ENCODE data around the gene SPATA16.
"Not testable (repeated sequence)": the region's sequence is repeated elsewhere in the genome, so short reads cannot be mapped to it uniquely, and the experiment has no call there.

The SPATA16 gene, protein sequence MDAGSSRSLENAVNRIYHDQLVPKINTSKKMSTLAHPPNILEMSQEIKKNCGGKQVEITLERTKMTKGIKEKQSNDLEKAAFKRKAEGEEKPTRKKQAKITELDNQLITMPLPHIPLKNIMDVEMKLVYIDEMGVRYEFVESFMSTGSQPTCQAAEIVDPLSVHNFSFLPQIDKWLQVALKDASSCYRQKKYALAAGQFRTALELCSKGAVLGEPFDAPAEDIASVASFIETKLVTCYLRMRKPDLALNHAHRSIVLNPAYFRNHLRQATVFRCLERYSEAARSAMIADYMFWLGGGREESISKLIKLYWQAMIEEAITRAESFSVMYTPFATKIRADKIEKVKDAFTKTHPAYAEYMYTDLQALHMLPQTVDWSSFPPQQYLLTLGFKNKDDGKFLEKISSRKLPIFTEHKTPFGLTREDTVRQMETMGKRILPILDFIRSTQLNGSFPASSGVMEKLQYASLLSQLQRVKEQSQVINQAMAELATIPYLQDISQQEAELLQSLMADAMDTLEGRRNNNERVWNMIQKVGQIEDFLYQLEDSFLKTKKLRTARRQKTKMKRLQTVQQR

DNA sequence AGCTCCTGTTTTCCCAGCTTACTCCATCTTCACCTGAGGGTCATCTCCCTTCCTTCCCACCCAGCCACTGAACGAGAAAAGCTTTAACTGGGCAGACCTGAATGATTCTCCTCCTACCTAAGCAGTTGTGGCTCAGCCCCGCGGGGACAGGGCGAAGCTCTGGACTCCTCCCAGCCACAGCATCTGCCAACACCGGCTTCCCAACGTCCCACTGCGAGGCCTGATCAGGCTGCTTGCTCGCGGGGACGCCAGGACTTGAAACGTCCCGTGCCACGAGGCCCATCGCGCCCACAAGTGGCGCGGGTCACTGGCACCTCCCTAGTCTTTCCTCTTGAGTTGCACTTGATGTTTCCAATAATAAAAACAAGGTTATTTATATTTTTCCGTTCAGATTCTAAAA is at the start of gene SPATA16:
Gene SPATA16 (minus strand): TSS at position 250 of the 400 bp plus-strand sequence. CDS start 23,504 bp downstream, outside the sequence.
- DNase-seq (ENCODE audit: low read depth in 3 of 3): no peak

DNA sequence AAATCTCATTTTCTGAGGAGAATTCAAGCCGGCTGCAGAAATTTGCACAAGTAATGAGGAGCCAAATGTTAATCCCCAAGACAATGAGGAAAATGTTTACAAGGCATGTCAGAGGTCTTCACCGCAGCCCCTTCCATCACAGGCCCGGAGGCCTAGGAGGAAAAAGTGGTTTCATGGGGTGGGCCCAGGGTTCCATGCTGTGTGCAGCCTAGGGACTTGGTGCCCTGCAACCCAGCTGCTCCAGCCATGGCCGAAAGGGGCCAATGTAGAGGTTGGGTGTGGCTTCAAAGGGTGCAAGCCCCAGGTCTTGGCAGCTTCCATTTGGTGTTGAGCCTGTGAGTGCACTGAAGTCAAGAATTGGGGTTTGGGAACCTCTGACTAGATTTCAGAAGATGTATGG is 42.0 kb upstream of the SPATA16 start:
- not testable (repeated sequence) for DNase-seq (ENCODE audit: low read depth in 3 of 3)

DNA sequence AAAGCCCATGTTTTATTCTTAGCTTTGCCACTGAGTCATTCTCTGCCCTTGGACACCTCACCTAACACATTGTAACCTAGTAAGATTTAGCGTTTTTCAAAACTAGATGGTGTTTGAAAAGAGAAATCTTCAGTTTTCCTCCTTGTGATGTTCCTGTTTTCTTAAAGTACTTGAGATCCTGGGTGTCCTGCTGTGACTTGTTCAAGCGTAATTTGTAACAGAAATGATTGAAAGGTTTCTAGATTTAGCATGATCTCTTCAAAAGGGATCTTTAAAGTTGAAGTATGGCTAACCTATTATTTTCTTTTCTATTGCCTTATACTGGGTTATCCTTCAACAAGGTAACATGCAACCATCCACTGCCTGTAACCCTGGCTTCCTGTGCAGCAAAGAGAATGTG is 32.6 kb upstream of the SPATA16 start:
- DNase-seq (ENCODE audit: low read depth in 3 of 3): no peak

DNA sequence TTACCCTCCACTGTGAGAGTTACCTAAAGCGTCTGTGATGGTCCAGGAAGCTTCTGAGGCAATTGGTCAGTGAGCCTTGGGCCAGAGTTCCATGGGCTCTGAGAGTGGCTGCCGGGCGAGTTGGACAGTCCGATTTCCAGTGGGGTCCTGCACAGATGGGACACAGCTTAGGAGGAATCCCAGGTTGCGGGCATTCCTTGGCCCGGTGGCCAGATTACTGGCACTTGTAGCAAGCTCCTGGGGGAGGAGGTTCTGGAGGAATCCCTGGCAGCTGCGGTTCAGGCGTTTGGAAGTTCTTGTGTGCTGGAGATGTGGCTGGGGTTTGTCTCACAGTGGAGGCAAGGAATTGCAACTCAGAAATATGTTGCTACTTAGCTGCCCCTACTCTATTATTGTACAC is 18.1 kb upstream of the SPATA16 start:
- DNase-seq (ENCODE audit: low read depth in 3 of 3): not testable (repeated sequence)

DNA sequence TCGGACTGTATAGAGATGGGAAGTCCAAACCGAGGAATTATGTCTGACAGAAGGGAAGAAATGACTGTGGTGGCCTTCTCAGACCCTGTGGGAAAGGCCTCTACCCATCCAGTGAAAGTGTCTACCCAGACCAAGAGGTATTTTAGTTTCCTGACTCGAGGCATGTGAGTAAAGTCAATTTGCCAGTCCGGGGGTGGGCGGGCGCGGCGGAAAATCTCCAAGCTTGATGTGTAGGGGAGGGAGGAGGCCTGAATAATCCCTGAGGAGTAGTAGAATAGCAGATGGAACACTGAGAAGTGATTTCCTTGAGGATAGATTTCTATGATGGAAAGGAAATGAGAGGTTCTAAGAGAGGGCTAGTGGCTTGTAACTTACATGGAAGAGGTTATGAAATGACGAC is 15.5 kb upstream of the SPATA16 start:
- not testable (repeated sequence) for DNase-seq (ENCODE audit: low read depth in 3 of 3)

DNA sequence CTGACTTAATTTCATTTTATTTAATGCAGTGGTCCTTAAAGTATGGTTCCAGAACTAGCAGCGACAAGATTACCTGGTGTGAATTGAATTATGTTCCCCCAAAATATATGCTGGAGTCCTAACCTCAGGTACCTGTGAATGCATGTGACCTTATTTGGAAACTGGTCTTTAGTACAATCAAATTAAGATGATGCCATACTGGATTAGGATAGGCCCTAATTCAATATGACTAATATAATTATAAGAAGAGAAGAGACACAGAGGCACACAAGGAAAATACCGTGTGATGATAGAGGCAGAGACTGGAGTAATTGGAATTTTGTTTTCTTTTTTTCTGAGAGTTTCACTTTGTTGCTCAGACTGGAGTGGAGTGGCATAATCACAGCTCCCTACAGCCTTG is 12.6 kb upstream of the SPATA16 start:
- no peak for DNase-seq (ENCODE audit: low read depth in 3 of 3)

DNA sequence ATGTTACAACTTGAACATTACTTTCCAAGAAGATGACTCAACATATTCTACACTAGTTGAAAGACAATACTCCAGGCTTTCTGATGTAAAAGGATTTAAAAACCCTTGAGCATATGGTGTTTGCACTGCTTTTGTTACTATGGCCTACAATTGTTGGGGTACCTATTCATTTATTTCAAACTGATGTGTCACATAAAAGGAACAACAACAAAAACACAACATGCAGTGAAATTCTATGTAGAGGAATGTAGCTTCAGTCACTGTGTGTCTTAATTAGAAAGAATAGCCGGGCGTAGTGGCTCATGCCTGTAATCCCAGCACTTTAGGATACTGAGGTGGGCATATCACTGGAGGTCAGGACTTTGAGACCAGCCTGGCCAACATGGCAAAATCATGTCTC is 1.6 kb downstream of the SPATA16 start:
- DNase-seq (ENCODE audit: low read depth in 3 of 3): no peak

DNA sequence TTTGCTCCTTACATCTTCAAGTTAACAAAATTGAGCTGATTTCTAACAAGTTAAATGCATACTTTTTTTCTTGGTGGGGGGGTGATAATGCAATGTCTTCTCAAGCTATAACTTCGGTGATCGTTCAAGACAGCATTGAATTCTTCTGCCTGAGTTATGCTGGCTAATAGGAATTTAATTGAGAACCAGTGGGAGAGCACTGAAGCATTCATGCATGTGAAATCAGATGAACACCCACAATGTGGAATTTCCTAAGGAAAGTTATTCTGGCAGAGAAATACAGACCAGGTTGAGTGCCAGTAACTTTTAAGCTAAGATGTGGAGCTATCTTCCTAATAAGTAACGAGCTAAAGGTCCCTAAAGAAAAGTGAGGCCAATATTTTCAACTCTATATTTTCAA is 3.0 kb downstream of the SPATA16 start:
- DNase-seq (ENCODE audit: low read depth in 3 of 3): no peak

DNA sequence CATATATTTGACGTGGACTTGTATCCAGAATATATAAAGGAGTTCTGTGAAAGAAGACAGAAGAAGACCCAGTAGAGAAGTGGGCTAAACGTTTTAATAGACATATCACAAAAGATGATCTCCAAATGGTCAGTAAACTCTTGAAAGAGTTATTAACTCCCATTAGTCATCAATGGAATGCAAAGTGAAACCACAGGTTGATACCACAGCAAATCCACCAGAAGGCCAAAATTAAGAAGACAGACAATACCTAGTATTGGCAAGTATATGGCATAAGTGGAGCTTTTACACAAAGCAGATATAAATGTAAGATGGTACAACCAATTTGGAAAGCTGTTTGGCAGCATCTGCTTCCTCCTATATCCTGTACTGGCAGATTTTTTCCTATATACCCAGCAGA is 6.0 kb downstream of the SPATA16 start:
- DNase-seq (ENCODE audit: low read depth in 3 of 3): no peak

DNA sequence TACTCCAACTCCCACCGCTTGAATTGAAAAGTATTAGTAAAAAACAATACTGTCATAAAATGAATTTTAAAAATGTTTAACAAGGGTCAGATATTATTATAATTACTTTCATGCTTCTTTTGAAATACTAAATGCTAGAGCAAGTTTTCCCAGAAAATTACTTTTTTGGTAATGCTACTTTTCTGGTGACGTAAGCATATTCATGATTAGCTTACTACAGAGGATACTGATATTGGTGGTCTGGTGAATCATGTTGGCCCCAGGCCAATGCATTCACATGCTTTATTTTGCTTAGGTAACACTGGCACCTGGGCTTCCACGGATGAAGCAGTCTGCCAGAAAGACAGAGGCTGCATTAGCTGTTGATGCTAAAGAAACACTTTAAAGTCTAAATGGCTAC is 12.4 kb downstream of the SPATA16 start:
- no peak for DNase-seq (ENCODE audit: low read depth in 3 of 3)

DNA sequence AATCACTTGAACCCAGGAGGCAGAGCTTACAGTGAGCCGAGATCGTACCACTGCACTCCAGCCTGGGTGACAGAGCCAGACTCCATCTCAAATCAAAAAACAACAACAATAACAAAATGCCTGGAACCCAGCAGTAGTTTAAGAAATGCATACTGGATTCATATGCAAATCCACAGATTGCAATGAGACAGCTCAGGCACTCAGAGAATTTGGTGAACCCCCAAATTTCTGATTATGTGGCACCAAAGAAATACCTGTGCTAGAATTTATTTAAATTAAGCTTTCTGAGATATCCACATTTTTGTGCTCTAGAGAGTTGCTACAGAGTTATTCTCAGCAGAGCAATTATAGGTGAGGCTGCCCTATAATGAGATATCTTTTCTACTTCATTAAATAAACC is 29.7 kb downstream of the SPATA16 start:
- no peak for DNase-seq (ENCODE audit: low read depth in 3 of 3)

DNA sequence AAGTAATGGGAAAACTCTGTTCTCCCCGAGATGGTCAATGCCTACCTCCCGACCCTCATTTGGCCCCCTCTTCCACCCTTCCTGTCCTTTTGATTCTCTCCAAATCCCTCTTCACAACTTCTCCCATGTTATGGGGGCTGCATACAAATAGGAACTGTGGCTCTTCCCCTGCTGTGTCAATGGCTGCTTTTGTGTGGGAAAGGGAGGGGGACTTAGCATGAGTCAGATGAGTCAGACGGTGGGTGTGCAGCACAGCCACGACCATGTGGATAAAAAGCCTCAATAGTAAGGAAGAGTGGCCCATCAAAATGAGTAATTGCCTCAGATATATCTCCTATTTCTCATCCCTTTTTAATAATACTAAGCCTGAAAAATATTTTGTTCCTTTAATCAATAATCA is 31.9 kb downstream of the SPATA16 start:
- no peak for DNase-seq (ENCODE audit: low read depth in 3 of 3)

DNA sequence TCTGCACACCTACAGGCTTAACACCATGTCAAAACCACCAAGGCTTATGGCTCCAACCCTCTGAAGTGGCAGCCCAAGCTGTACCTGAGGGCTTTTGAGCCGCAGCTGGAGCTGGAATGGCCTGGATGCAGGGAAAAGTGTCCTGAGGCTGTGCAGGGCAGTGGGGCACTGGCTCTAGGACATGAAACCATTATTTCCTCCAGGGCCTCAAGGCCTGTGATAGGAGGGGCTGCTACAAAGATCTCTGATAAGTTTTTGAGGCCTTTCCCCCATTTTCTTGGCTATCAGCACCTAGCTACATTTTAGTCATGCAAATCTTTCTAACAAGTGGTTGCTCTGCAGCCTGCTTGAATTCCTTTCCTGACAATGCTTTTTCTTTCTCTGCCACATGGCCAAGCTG is 37.6 kb downstream of the SPATA16 start:
- DNase-seq (ENCODE audit: low read depth in 3 of 3): no peak

DNA sequence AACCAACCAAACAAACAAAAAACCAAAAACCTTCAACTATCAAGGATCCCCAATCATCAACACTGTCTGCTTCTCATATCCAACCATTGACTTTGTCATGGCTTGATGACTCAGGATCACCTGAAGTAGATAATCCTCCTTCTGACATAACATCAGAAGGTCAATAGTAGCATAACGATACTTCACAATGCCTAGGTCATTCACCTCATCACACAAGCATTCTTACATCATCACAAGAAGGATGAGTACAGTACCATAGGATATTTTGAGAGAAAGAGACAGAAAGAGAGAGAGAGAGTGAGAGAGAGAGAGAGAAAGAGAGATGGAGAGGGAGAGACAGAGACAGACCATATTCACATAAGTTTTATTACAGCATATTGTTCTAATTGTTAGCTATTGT is 42.1 kb downstream of the SPATA16 start:
- DNase-seq (ENCODE audit: low read depth in 3 of 3): no peak

DNA sequence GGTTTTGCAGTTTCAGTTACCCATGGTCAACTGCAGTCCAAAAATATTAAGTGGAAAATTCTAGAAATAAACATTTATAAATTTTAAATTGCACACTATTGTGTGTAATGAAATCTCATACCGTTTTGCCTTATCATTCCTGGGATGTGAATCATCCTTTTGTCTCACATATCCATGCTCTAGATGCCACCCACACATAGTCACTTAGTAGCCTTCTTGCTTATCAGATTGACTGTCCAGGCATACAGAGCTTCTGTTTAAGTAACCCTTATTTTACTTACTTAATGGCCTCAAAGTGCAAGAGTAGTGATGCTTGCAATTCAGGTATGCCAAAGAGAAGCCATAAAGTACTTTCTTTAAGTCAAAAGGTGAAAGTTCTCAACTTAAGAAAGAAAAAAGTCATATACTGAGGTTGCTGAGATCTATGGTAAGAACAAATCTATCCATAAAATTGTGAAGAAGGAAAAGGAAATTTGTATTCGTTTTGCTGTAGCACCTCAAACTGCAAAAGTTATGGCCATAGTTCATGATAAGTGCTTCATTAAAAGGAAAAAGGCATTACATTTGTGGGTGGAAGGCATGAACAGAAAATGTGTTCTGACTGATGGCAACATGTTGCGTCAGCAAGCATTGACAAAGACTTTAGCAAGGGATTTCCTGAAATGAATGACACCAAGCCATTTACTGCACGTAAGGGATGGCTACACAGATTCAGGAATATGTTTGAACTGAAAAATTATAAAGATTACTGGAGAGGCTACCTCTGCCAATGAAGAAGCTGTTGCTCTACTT is 43.8 kb downstream of the SPATA16 start:
- DNase-seq (ENCODE audit: low read depth in 3 of 3): no peak

DNA sequence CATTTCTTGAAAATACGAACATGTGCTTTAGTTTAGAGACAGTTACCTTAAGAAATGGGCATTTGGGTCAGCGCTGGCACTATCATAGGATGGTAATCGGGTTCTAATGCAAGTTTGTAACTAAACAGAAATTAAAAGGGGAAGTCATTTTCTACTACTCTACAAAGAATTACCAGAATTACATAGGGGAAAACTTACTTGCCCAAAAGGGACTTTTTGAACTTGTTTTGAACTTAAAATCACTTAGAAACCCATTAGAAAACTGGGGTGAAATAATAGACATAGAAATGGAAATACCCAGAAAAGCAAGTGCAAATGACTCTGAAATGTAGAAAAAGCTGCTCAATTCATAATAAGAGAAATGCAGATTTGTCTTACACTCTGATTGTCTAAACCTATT is 44.9 kb downstream of the SPATA16 start:
- DNase-seq (ENCODE audit: low read depth in 3 of 3): no peak

DNA sequence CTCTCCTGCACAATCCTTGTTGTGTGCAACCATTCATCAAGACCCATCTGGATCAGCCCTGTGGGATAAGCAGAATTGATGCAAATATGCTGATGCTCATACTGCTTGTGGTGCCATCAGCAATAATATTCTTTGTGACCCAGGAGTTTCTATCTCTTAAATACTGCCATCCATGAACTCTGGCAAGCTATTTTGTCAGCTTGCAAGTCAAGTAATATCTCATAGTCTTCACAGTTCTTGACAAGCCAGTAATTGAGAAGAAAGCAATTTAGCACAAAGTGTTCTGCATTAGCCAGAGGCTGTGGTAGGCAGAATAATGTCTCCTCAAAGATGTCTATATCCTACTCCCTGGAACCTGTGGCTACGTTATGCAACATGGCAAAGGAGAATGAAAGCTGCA is 49.0 kb downstream of the SPATA16 start:
- no peak for DNase-seq (ENCODE audit: low read depth in 3 of 3)

DNA sequence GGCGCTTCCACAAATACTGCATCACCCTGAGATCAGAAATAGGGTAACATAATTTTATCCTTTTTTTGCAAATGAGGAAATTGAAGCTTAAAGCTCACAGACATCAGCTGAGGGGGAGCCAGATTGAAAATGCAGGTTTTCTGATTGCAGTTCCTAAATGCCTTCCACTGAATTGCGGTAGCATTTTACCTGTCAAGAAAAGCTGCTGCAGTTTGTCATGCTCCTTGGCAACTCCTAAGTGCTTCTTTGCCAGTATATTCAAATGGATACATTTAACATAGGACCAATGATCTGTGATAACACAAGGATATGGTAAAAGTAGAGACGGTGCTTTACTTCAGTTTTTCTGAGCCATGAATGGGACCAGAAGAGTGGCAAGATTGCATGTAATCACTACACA is 50.5 kb downstream of the SPATA16 start:
- no peak for DNase-seq (ENCODE audit: low read depth in 3 of 3)

DNA sequence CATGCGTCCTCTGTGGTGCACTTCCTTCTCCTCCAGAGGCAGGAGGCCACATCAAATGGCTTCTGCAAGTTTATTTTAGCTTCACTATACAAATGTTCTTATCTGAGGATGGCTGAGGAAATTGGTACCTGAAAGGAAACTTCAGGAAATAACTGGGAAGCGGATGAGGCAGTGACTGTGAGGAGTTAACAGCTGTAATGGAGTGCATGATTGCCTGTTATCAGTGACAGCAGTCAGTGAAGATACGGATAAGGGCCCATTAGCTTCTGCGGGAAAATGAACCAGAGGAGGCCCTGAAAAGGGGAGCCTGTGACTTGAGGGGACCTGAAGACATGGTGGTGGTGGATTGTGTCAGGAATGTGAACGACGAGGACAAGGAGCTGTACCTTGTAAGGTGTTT is 51.8 kb downstream of the SPATA16 start:
- DNase-seq (ENCODE audit: low read depth in 3 of 3): no peak

DNA sequence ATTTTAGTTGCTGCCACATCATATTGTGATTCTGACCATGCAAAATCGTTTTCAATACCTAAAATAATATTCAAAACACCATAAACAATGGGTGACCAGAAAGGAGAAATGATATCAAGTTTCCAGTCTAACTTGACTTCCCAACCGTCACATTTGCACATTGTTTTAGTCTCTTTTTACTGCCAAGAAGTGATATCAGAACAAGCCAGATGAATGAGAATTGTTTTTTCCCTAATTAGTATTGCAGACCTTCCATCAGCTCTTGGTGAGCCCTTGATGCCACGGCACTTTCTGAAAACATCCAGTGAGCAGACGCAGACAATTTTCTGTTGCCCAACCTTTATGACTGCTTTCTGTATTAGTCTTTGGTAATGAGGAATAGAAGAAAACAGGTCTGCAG is 62.5 kb downstream of the SPATA16 start:
- DNase-seq (ENCODE audit: low read depth in 3 of 3): no peak

DNA sequence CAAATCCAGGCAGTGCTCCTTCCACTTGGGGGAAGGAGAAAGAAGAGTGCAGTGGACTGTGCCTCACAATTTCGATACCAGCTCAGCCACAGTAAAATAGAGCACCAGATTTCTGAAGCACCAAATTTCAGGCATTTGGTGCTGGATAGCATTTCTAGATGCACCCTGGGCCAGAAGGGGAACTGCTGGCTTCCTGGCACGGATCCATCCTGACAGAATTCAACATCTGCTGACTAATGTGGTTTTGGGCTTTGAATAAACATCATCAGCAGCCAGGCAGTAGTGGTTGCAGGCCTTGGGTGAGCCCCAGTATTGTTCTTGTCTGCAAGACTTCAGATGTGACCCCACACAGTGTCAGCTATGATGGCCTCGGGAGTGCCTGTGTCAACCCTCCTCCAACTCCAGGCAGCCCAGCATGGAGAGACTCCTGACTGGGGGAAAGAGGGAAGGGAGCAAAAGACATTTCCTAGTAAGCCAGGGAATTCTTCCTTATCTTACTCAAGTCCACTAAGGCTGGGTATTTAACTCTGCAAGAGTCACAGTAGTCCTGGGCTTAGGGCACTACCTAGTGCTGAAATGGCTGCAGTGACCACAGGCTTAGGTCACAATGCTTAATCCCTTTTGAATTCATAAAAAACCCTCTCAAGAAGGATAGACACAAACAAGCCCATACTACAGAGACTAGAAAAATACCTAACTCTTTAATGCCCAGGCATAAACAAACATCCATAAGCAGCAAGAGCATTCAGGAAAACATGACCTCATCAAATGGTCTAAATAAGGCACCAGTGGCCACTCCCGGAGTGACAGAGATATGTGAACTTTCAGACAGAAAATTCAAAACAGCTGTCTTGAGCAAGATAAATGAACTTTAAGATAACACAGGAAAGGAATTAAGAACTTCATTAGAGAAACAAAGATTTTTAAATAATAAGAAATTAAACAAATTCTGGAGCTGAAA is 74.7 kb downstream of the SPATA16 start:
- DNase-seq (ENCODE audit: low read depth in 3 of 3): no peak

DNA sequence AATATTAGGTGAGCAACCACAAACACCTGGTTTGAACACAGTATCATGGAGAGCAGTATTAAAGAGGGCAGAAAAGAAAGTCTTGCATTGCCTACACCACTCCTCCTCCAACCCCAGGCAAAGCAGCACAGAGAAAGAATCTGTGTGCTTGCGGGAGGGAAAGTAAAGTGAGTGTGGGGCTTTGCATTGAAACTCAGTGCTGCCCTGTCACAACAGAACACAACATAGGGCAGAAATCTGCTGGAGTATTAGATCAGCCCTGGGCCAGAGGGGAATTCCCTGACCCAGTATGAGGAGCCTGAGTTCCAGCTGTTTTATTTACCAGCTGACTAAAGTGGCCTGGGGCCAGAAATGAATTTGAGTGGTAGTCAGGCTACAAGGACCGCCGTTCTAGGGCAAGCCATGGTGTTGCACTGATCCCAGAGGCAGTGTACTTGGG is 75.5 kb downstream of the SPATA16 start:
- no peak for DNase-seq (ENCODE audit: low read depth in 3 of 3)

All from stimulated activated CD4-positive, alpha-beta T cell treated with anti-CD3 and anti-CD28 coated beads, TNF-alpha, amount 100 ng/mL, for 48 hours (primary cell).